H1 (cell line): ENCODE data around the gene CFAP58. TPM values are rescaled to one million over a fixed set of nuclear protein-coding genes. Genes with fewer than 3 reads are reported as not detected.

Experiments
- CTCF ChIA-PET: fragments of 300-600 bp; sonication (Branson Sonifier 250); formaldehyde crosslinking; loops from one replicate; lab custom pipeline; 2021; ENCODE audit not compliant: partially characterized antibody; lab: Charles Lee
- POLR2A ChIA-PET: fragments of 300-600 bp; sonication (Branson Sonifier 250); formaldehyde crosslinking; loops from one replicate; lab custom pipeline; 2021; ENCODE audit warnings: inconsistent platforms; ENCODE audit not compliant: partially characterized antibody; lab: Charles Lee
- DNase-seq, 2 experiments: peaks; one replicate each; pipeline versions ENCODE4 v3.0.0 to v3.0.0-alpha.2; 2010 to 2022; ENCODE audit warnings: low spot score in 2 of 2, low read depth in 1 of 2, mixed read lengths in 1 of 2
- FAIRE-seq: peaks from 2 replicates; lab custom pipeline; 2011; peaks lifted over from hg19 to GRCh38; lab: Jason Lieb, UNC
- H2AFZ ChIP-seq: 2 replicates; pipeline ENCODE4 v1.8.1; 2012; ENCODE audit warnings: low read length, inconsistent platforms
- H2AK5ac ChIP-seq: 2 replicates; pipeline ENCODE4 v1.6.1; 2013; ENCODE audit warnings: low read depth, low read length
- H2BK120ac ChIP-seq: replicated peaks from 2 replicates; pipeline ENCODE3; 2013; ENCODE audit warnings: low read depth, low read length, inconsistent platforms
- H2BK12ac ChIP-seq: 2 replicates; pipeline ENCODE4 v1.6.1; 2013; ENCODE audit warnings: low read depth, low read length
- H2BK15ac ChIP-seq: 2 replicates; pipeline ENCODE4 v1.6.1; 2013; ENCODE audit warnings: low read length
- H2BK20ac ChIP-seq: 2 replicates; pipeline ENCODE4 v1.6.1; 2013; ENCODE audit warnings: low read length
- H2BK5ac ChIP-seq: 2 replicates; pipeline ENCODE4 v1.6.1; 2013; ENCODE audit warnings: low read depth, low read length
- H3K14ac ChIP-seq: 2 replicates; pipeline ENCODE4 v1.6.1; 2013; ENCODE audit warnings: inconsistent platforms; ENCODE audit not compliant: insufficient read length
- H3K18ac ChIP-seq: 2 replicates; pipeline ENCODE4 v1.6.1; 2013; ENCODE audit warnings: low read length; ENCODE audit errors: extremely low read depth
- H3K23ac ChIP-seq: 2 replicates; pipeline ENCODE4 v1.6.1; 2013; ENCODE audit warnings: inconsistent platforms; ENCODE audit not compliant: insufficient read length
- H3K23me2 ChIP-seq: 2 replicates; pipeline ENCODE4 v1.6.1; 2013; ENCODE audit warnings: low read depth, low read length
- H3K27ac ChIP-seq: 2 replicates; pipeline ENCODE4 v1.6.1; 2011; ENCODE audit warnings: low read depth, low read length, inconsistent platforms
- H3K27me3 ChIP-seq, 4 experiments: replicated peaks in 1 of 4; 1 replicate in 1 of 4; 2 replicates in 3 of 4; pipeline versions ENCODE4 v1.6.1 to v1.8.1; 2011 to 2013; ENCODE audit warnings: low read length in 3 of 4, mild to moderate bottlenecking in 3 of 4, inconsistent platforms in 2 of 4, mixed read lengths in 2 of 4, moderate library complexity in 1 of 4; ENCODE audit not compliant: control insufficient read depth in 3 of 4, insufficient read depth in 3 of 4; ENCODE audit errors: extremely low read depth in 1 of 4
- H3K36me3 ChIP-seq, 4 experiments: 2 replicates each; pipeline versions ENCODE4 v1.6.1 to v1.8.1; 2011 to 2013; ENCODE audit warnings: mild to moderate bottlenecking in 4 of 4, low read length in 3 of 4, moderate library complexity in 2 of 4, control low read depth in 1 of 4, inconsistent platforms in 1 of 4; ENCODE audit not compliant: insufficient read depth in 4 of 4, control insufficient read depth in 2 of 4
- H3K4ac ChIP-seq: replicated peaks from 2 replicates; pipeline ENCODE3; 2013; ENCODE audit warnings: low read length, low read depth, mixed read lengths, inconsistent platforms; ENCODE audit not compliant: insufficient read length
- H3K4me1 ChIP-seq, 4 experiments: replicated peaks in 1 of 4; 1 replicate in 1 of 4; 2 replicates in 3 of 4; pipeline versions ENCODE4 v1.6.1 to v1.8.1; 2011 to 2013; ENCODE audit warnings: low read length in 3 of 4, inconsistent platforms in 2 of 4, mixed read lengths in 1 of 4; ENCODE audit not compliant: insufficient read depth in 4 of 4, control insufficient read depth in 3 of 4
- H3K4me2 ChIP-seq, 2 experiments: 2 replicates each; pipeline versions ENCODE4 v1.6.1 to v1.8.1; 2011 to 2013; ENCODE audit warnings: low read depth in 2 of 2, low read length in 2 of 2, control low read depth in 1 of 2, inconsistent platforms in 1 of 2, mild to moderate bottlenecking in 1 of 2; ENCODE audit not compliant: insufficient read depth in 1 of 2
- H3K4me3 ChIP-seq, 4 experiments: fragments of 200-600, 300-600 bp in 1 of 4; sonication (generic), shearing (Covaris generic), sonication (Bioruptor Twin) in 1 of 4; 2 replicates each; pipeline versions ENCODE4 v1.5.1 to v1.8.1; 2011 to 2016; ENCODE audit warnings: low read length in 4 of 4, low read depth in 3 of 4, control low read depth in 2 of 4, inconsistent platforms in 2 of 4, mild to moderate bottlenecking in 2 of 4, mixed read lengths in 1 of 4, moderate library complexity in 1 of 4; ENCODE audit not compliant: insufficient read depth in 2 of 4; ENCODE audit errors: extremely low read depth in 1 of 4
- H3K56ac ChIP-seq: replicated peaks from 2 replicates; pipeline ENCODE3; 2013; ENCODE audit warnings: low read depth, mild to moderate bottlenecking, mixed read lengths, low read length, inconsistent platforms; ENCODE audit not compliant: insufficient read length
- H3K79me1 ChIP-seq: 2 replicates; pipeline ENCODE4 v1.6.1; 2013; ENCODE audit warnings: low read depth, low read length, control low read depth
- H3K79me2 ChIP-seq, 2 experiments: 2 replicates each; pipeline versions ENCODE4 v1.6.1 to v1.8.1; 2012 to 2013; ENCODE audit warnings: low read length in 2 of 2, mild to moderate bottlenecking in 2 of 2, inconsistent platforms in 1 of 2; ENCODE audit not compliant: insufficient read depth in 2 of 2, control insufficient read depth in 1 of 2
- H3K9ac ChIP-seq, 4 experiments: replicated peaks in 1 of 4; 1 replicate in 1 of 4; 2 replicates in 3 of 4; pipeline versions ENCODE4 v1.6.1 to v1.8.1; 2011 to 2013; ENCODE audit warnings: low read depth in 3 of 4, low read length in 3 of 4, control low read depth in 2 of 4, mild to moderate bottlenecking in 2 of 4, moderate library complexity in 2 of 4, inconsistent platforms in 1 of 4; ENCODE audit errors: extremely low read depth in 1 of 4
- H3K9me3 ChIP-seq, 2 experiments: 2 replicates each; pipeline versions ENCODE4 v1.6.1 to v1.8.1; 2012 to 2013; ENCODE audit warnings: mild to moderate bottlenecking in 2 of 2, moderate library complexity in 2 of 2, control low read depth in 1 of 2, inconsistent platforms in 1 of 2, low read depth in 1 of 2, low read length in 1 of 2, mixed read lengths in 1 of 2; ENCODE audit not compliant: insufficient read depth in 2 of 2
- H4K20me1 ChIP-seq, 2 experiments: replicated peaks in 1 of 2; 2 replicates each; pipeline versions ENCODE3 to v1.8.1; 2011 to 2013; ENCODE audit warnings: inconsistent platforms in 2 of 2, low read length in 2 of 2, mild to moderate bottlenecking in 1 of 2; ENCODE audit not compliant: insufficient read depth in 2 of 2, control insufficient read depth in 1 of 2
- H4K5ac ChIP-seq: 2 replicates; pipeline ENCODE4 v1.6.1; 2013; ENCODE audit warnings: low read length, low read depth, mixed read lengths, inconsistent platforms; ENCODE audit not compliant: insufficient read length
- H4K8ac ChIP-seq: 2 replicates; pipeline ENCODE4 v1.8.0; 2013; ENCODE audit warnings: mild to moderate bottlenecking, moderate library complexity, low read length, inconsistent platforms; ENCODE audit not compliant: insufficient read depth; ENCODE audit errors: extremely low read depth
- H4K91ac ChIP-seq: replicated peaks from 2 replicates; pipeline ENCODE3; 2013; ENCODE audit warnings: low read length, mixed read lengths, inconsistent platforms; ENCODE audit not compliant: insufficient read length
- CBX8 ChIP-seq: fragments of 300-800, 300-1000 bp; sonication (generic); IDR thresholded peaks from 2 replicates; pipeline ENCODE4 v1.7.1; 2016; ENCODE audit warnings: low read depth, low read length, borderline replicate concordance
- CEBPB ChIP-seq: IDR thresholded peaks from 2 replicates; pipeline ENCODE4 v1.6.1; 2012; ENCODE audit warnings: low read depth, low read length
- CHD1 ChIP-seq: IDR thresholded peaks from 2 replicates; pipeline ENCODE4 v1.6.1; 2012; ENCODE audit warnings: low read depth, low read length, improper control_type of control experiment
- EP300 ChIP-seq, 2 experiments: IDR thresholded peaks; 1 replicate in 1 of 2; 2 replicates in 1 of 2; pipeline ENCODE4 v1.6.1; 2011 to 2012; ENCODE audit warnings: low read depth in 2 of 2, low read length in 2 of 2, mild to moderate bottlenecking in 2 of 2, borderline replicate concordance in 1 of 2, inconsistent platforms in 1 of 2, moderate library complexity in 1 of 2
- EZH2 ChIP-seq: fragments of 200-600 bp; sonication (generic); IDR thresholded peaks from 2 replicates; pipeline ENCODE4 v1.7.1; 2012; ENCODE audit warnings: low read depth, mild to moderate bottlenecking, moderate library complexity, low read length, inconsistent platforms; ENCODE audit not compliant: severe bottlenecking
- HDAC2 ChIP-seq, 2 experiments: fragments of 300-600 bp in 1 of 2; sonication (generic) in 1 of 2; IDR thresholded peaks; 2 replicates each; pipeline ENCODE4 v1.6.1; 2011 to 2012; ENCODE audit warnings: low read depth in 2 of 2, low read length in 2 of 2, mild to moderate bottlenecking in 2 of 2, moderate library complexity in 2 of 2, borderline replicate concordance in 1 of 2, inconsistent platforms in 1 of 2
- HDAC6 ChIP-seq: IDR thresholded peaks from one replicate; pipeline ENCODE4 v1.7.1; 2012; ENCODE audit warnings: low read depth, mild to moderate bottlenecking, inconsistent platforms, low read length, moderate library complexity
- WGBS, 2 experiments: shearing (Covaris generic) in 1 of 2; methylation state at CpG; one replicate each; pipeline versions ENCODE4 v1.1.6 to v1.1.7; 2013 to 2015; ENCODE audit warnings: low lambda C conversion rate in 2 of 2, mixed read lengths in 2 of 2, inconsistent platforms in 1 of 2, low coverage in 1 of 2, missing lambda C conversion rate in 1 of 2; ENCODE audit not compliant: insufficient replicate concordance in 2 of 2, insufficient coverage in 1 of 2, insufficient read length in 1 of 2; ENCODE audit errors: extremely low coverage in 1 of 2, missing lambda C conversion rate in 1 of 2; 5-methylcytosine and 5-hydroxymethylcytosine counted together
- polyA plus RNA-seq, 7 experiments: library from polyadenylated mRNA; depleted of rRNA in 3 of 7; stranded (reverse) in 5 of 7; unstranded in 2 of 7; fragments of >200 nt in 5 of 7; fragments of 200-250 nt in 2 of 7; gene quantifications; 1 replicate in 5 of 7; 2 replicates in 1 of 7; 4 replicates in 1 of 7; pipeline versions ENCODE4 v1.2.1 to v1.2.3, GENCODE V29; 2011 to 2013; ENCODE audit warnings: missing spikeins in 2 of 7, mixed read lengths in 2 of 7
- total RNA-seq: library from RNA; stranded (reverse); fragmentation: NEBNext Ultra II Directional; extraction: Animal tissue kit (Norgen Biotek cat#: 25700); gene quantifications from 2 replicates; pipeline ENCODE4 v1.2.1, GENCODE V29; 2021

Gene CFAP58
- total and polyA plus RNA-seq, 2 of the 8 experiments (the other 6 are each of a cell fraction or from before 2014, with no cell fraction given), result 0.32 to 0.71 TPM

DNA sequence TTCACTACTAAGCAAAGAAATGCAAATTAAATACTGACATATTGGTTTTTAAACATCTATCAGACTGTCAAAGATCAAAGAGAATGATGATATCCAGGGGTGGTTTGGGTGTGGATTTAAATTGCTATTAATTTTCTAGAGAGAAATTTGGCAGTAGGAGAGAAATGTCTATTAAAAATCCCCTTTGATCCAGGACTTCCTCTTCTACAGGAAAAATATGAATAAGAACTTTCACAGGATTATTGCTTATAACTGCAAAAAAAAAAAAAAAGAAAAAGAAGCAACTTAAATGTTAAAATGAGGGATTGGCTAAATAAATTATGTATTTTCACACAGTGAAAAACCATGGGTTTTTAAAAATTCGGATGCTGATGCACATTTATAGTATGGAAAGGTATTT is 21.0 kb downstream of the CFAP58 start:
- H3K9ac ChIP-seq, result no peak overlapping the region
- peaks cover 0 to 6% (median 0%) of the 10 kb centered on the region in 4 experiments; a peak in 2 of 8 replicates for H3K36me3 ChIP-seq
- peaks cover 0 to 5% (median 2%) of the 10 kb centered on the region in 4 experiments; a peak in 2 of 7 replicates for H3K4me1 ChIP-seq
- no peaks in the 10 kb centered on the region for H3K79me1 ChIP-seq
- H2AK5ac ChIP-seq, result no peak overlapping the region
- no peaks in the 10 kb centered on the region for H3K23me2 ChIP-seq
- H2BK12ac ChIP-seq, result no peak overlapping the region
- no peaks in the 10 kb centered on the region for H3K79me2 ChIP-seq
- no peak overlapping the region for H3K56ac ChIP-seq
- H3K9me3 ChIP-seq, result peaks cover 0 to 11% of the 10 kb centered on the region in 2 experiments; a peak in 1 of 4 replicates
- no peak overlapping the region for H2BK15ac ChIP-seq
- WGBS, 2 experiments, result 91% methylated on average over 1 of the region's 1 CpG; no CpG with 5 or more reads in 1 of the 2 experiments
- H3K4ac ChIP-seq, result no peak overlapping the region
- TF ChIP-seq EP300 (IDR thresholded peaks at IDR 0.05; ENCODE audit: borderline replicate concordance in 1 of 2, low read depth in 2 of 2, low read length in 2 of 2) (no peak), HDAC6 (no peak), HDAC2 (IDR thresholded peaks at IDR 0.05; ENCODE audit: borderline replicate concordance in 1 of 2, low read depth in 2 of 2, low read length in 2 of 2) (no peak), CHD1 (no peak), CBX8 (no peak), CEBPB (no peak), EZH2 (no peak)
- H3K4me2 ChIP-seq, result no peak overlapping the region
- H3K27me3 ChIP-seq, result no peaks in the 10 kb centered on the region
- no peak overlapping the region for H2BK120ac ChIP-seq
- POLR2A ChIA-PET, result no interaction called here
- FAIRE-seq (no peak), DNase-seq (no peak)
- H2BK20ac ChIP-seq, result no peak overlapping the region
- no peak overlapping the region for H3K14ac ChIP-seq
- CTCF ChIA-PET, result interaction anchor here (0.6 to 1.6 kb wide), 5 partner anchors 20 to 843 kb away, joined by 3 to 4 read pairs (median 3); no protein-coding TSS in a partner anchor
- H3K18ac ChIP-seq, result no peak overlapping the region
- H3K27ac ChIP-seq, result no peak overlapping the region
- no peak overlapping the region for H4K8ac ChIP-seq
- no peak overlapping the region for H4K91ac ChIP-seq
- no peak overlapping the region for H4K5ac ChIP-seq
- H4K20me1 ChIP-seq, result no peaks in the 10 kb centered on the region
- no peak overlapping the region for H3K4me3 ChIP-seq
- H2BK5ac ChIP-seq, result no peak overlapping the region
- H2AFZ ChIP-seq, result no peak overlapping the region
- H3K23ac ChIP-seq, result no peak overlapping the region
